Measurements from ENCODE around the gene EPS8L3.
"Not testable (repeated sequence)": the region's sequence is repeated elsewhere in the genome, so short reads cannot be mapped to it uniquely, and the experiment has no call there.

EPS8L3 gene

GRCh38 chr1:109767637-109768334, 4.1 kb upstream of the EPS8L3 start:
- Histone ChIP-seq H3K4me3 (ENCODE audit: low read length) (no peak overlapping the region), H3K27me3 (replicated peaks; ENCODE audit: insufficient read depth, low read length) (no peaks in the 10 kb centered on the region), H3K27ac (ENCODE audit: low read length) (no peak overlapping the region), H3K4me2 (ENCODE audit: low read depth, low read length) (no peak overlapping the region), H3K36me3 (replicated peaks; ENCODE audit: insufficient read depth, low read length) (no peaks in the 10 kb centered on the region), H3K9ac (ENCODE audit: low read length) (no peak overlapping the region), H3K9me2 (replicated peaks; ENCODE audit: insufficient read depth, low read length) (no peaks in the 10 kb centered on the region), H3F3A (ENCODE audit: insufficient read depth, low read length) (no peaks in the 10 kb centered on the region), H4K20me1 (ENCODE audit: insufficient read depth, low read length) (no peaks in the 10 kb centered on the region), H3K79me2 (ENCODE audit: low read length) (no peaks in the 10 kb centered on the region), H2AFZ (ENCODE audit: low read length) (no peak overlapping the region), H3K9me3 (replicated peaks; ENCODE audit: insufficient read depth, low read length) (no peaks in the 10 kb centered on the region), H3K4me1 (ENCODE audit: low read length) (no peaks in the 10 kb centered on the region)
- no peak for TF ChIP-seq EZH2 (optimal IDR thresholded peaks at IDR 0.05; ENCODE audit: low read depth, low read length)
- no peak for TF ChIP-seq EZH2phosphoT487 (IDR thresholded peaks at IDR 0.05; ENCODE audit: low read length)
- TF ChIP-seq CTCF (IDR thresholded peaks at IDR 0.05; ENCODE audit: low read length) = no peak
- DNase-seq = no peak

- not testable (repeated sequence) for H3K4me3 ChIP-seq (ENCODE audit: low read length)
These were observed 3.4 kb upstream of the EPS8L3 start for GRCh38 chr1:109766991-109767636.

GRCh38 chr1:109765896-109766615, 2.3 kb upstream of the EPS8L3 start:
- H3K4me1 ChIP-seq (ENCODE audit: low read length) = no peaks in the 10 kb centered on the region
- TF ChIP-seq EZH2 (optimal IDR thresholded peaks at IDR 0.05; ENCODE audit: low read depth, low read length) (no peak), EZH2phosphoT487 (IDR thresholded peaks at IDR 0.05; ENCODE audit: low read length) (no peak), CTCF (IDR thresholded peaks at IDR 0.05; ENCODE audit: low read length) (no peak)
- no peak for DNase-seq

More at GRCh38 chr1:109766991-109767636, 3.4 kb upstream of the EPS8L3 start:
- not testable (repeated sequence) for H3K36me3 ChIP-seq (replicated peaks; ENCODE audit: insufficient read depth, low read length); H3K27me3 ChIP-seq (replicated peaks; ENCODE audit: insufficient read depth, low read length); H3K9me3 ChIP-seq (replicated peaks; ENCODE audit: insufficient read depth, low read length); H3K4me1 ChIP-seq (ENCODE audit: low read length); H3K9me2 ChIP-seq (replicated peaks; ENCODE audit: insufficient read depth, low read length); H3K79me2 ChIP-seq (ENCODE audit: low read length); H3K27ac ChIP-seq (ENCODE audit: low read length); H3K4me2 ChIP-seq (ENCODE audit: low read depth, low read length); H3F3A ChIP-seq (ENCODE audit: insufficient read depth, low read length); H4K20me1 ChIP-seq (ENCODE audit: insufficient read depth, low read length); H3K9ac ChIP-seq (ENCODE audit: low read length); H2AFZ ChIP-seq (ENCODE audit: low read length); DNase-seq

More at GRCh38 chr1:109765896-109766615, 2.3 kb upstream of the EPS8L3 start:
- Histone ChIP-seq H3K9ac (ENCODE audit: low read length) (no peak overlapping the region), H3K36me3 (replicated peaks; ENCODE audit: insufficient read depth, low read length) (no peaks in the 10 kb centered on the region), H3K27ac (ENCODE audit: low read length) (no peak overlapping the region), H2AFZ (ENCODE audit: low read length) (no peak overlapping the region), H3F3A (ENCODE audit: insufficient read depth, low read length) (no peaks in the 10 kb centered on the region), H3K4me3 (ENCODE audit: low read length) (no peak overlapping the region), H3K9me3 (replicated peaks; ENCODE audit: insufficient read depth, low read length) (no peaks in the 10 kb centered on the region), H3K27me3 (replicated peaks; ENCODE audit: insufficient read depth, low read length) (no peaks in the 10 kb centered on the region), H3K4me2 (ENCODE audit: low read depth, low read length) (no peak overlapping the region), H3K79me2 (ENCODE audit: low read length) (no peaks in the 10 kb centered on the region), H4K20me1 (ENCODE audit: insufficient read depth, low read length) (no peaks in the 10 kb centered on the region), H3K9me2 (replicated peaks; ENCODE audit: insufficient read depth, low read length) (no peaks in the 10 kb centered on the region)

Measured in MM.1S (cell line).